RPMI8226 (cell line): ENCODE measurements around the gene MAL.

ENCODE experiments used
- DNase-seq: peaks from one replicate; pipeline ENCODE4 v3.0.0-alpha.2; 2015

MAL gene

DNA sequence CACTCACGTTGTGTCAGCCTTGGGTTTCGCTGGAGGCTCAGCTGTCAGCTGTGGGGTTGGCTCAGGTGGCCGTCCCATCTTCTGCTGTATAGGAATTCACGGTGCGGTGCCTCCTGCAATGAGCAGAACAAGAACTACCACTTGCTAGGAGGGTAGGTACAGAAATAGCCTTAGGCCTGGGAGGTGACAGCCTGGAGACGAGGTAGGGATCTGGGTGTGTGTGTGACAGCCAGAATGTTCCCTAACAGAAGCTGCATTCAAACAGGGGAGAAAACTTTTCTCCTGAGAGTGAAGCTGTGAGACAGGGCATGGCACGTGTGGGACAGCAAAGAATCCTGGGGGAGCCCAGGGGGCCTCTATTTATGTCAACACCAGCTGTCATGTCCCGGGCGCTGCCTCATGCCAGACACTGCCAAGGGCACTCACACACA, 8.4 kb upstream of the MAL start:
- DNase-seq, result no peak

DNA sequence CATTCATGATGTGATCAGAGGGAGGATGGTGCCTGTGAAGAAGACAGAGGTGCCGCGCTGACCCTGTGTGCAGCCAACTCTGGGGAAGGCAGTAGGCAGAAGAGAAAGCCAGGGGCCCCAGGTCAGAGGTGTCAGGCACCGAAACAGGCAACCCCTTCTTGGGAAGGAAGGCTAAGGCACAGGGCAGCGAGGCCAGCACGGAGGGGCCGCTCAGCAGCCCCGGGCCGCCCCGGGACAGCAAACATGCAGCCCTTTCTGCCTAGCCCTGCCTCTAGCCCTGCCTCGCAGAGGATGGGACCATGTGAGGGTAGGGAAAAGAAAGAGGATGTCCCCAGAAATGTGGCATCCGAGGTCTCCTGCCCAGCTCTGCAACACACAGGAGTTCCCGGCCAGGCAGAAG, 7.7 kb upstream of the MAL start:
- no peak for DNase-seq

DNA sequence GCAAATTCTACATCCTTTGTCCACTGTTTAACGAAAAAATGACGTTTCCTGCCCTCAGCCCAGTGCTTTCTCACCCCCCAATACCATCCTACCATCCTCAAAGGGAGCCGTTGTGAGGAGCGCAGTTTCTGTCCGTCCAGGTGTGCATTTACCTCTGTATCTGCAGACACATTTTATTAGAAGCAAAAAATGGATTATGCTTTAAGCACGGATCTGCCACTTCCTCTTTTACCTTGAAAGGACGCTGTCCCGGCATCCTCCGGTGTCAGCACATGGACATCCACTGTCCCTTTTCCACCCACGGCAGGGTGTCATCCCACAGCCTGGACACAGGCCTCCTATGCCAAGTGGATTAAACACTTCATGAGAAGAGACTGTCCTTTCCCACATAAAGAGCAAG, 7.2 kb upstream of the MAL start:
- DNase-seq, result peak; percentile 68

DNA sequence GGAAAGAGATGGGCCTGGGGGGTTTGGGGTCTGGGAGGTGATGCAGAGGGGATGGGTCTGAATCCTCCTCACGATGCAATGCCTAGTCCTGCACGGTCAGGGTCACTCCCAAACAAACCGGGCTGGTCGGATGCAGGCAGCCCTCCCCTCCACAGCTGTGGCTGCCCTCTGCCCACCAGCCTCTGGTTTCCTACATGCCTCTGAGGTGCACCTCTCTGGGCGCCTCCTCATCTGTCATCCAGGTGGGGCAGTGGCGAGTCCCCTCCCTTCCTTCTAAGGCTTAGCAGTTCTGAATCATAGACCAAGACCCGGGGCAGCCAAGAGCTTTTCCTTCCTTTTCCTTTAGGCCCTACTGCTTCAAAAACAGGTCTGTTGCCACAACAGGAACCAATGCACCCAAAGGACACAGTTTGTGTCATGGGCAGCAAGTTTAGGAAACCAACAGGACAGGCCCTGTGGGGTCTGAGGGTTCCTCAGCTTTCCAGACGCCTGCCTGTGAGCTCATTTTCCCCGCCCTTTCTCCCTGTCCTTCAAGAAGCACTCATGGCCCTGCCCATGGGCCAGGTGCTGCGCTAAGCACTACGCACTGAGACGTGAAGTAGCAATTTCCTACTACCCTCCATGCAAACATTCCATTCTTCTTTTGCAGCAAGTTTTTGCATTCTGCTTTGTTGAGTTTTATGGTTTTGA, 6.5 kb upstream of the MAL start:
- peak; percentile 78 for DNase-seq

DNA sequence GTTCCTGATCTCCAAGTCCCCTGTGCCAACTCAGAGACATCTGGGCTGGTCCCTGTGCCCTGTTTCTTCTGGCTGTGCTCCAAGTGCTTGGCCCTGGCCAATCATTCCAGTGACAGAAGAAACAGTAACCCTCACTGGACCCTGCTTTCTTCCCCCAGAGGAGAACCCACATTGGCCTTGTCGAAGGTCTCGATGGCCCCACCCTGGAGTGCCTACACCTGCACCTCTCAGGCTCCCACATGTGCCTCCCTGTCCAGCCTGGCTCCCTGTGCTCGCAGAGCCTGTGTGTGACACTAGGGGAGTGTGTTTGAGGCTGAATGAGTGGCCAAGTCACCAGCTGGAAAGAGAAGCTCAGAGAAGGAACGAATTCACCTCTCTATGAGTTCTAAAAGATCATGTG, 5.9 kb upstream of the MAL start:
- peak; percentile 81 for DNase-seq

DNA sequence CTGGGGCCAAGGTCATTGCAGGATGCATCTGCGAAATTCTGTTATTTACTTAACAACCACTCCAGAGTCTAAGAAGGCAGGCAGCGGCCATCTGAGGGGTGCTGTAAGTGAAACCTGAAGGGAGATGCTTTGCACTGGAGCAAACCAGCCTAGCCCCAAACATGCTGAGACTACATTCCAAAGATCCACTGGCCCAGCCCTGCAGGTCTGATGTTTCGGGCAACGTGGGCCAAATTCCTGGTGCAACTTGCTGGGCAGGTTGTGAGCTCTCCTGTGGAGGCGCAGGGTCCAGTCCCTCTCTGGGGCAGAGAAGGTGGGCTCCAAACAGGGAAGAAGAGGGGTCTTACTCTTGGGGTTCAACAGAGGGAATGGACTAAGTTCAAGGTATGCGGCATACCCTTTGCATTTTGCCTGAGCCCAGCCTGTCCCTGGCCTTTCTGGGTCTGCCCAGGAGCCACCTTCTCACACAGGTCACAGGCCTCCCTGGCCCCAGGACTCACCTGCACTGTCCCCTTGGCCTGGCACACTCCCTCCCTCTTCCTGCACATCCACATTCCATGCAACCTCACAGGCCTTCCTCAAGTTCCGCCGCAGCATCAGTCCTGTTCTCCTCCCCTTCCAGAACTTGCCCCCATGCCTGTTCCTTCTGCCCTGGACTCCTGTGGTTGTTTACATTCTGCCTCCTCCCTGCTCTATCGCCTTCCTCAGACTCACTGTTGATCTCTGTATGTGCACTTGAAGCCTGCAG, 5.1 kb upstream of the MAL start:
- DNase-seq, result no peak

DNA sequence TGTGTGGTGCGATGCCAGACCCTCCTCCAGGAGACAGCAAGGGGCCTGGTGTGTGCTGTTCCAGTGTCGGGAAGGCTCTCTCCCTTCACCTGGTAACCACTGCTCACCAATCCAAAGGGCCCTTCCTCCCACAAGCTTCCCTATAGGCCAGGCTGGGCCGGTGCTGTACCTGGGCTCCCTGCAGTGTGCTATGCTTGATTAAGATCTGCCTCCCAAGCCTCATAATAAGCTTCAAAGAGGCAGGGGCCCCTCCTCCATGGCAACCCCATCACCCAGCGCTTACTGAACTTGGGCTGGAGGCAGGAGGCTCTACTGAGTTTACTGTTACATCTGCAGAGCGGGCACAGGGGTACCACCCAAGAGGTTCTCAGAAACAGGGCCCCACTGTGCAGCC, 4.5 kb upstream of the MAL start:
- DNase-seq, result no peak

DNA sequence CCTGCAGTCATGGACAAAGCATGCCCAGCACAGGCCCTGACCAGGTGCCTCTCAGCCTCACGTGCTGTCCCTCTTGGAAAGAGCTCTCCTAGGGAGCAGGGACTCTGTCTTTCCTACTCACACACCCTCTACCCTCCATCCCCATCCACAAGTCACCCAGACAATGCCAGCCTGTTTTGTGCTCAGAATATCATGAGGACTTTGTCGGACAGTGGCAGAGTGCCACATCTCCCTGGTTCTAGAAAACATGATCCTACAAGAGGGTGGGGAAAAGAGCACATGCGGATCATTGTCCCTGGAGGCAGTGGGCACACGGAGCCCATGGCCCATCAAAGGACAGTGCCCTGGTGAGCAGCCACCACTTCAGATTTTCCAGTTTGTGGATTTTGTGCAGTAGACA, 3.7 kb upstream of the MAL start:
- no peak for DNase-seq

DNA sequence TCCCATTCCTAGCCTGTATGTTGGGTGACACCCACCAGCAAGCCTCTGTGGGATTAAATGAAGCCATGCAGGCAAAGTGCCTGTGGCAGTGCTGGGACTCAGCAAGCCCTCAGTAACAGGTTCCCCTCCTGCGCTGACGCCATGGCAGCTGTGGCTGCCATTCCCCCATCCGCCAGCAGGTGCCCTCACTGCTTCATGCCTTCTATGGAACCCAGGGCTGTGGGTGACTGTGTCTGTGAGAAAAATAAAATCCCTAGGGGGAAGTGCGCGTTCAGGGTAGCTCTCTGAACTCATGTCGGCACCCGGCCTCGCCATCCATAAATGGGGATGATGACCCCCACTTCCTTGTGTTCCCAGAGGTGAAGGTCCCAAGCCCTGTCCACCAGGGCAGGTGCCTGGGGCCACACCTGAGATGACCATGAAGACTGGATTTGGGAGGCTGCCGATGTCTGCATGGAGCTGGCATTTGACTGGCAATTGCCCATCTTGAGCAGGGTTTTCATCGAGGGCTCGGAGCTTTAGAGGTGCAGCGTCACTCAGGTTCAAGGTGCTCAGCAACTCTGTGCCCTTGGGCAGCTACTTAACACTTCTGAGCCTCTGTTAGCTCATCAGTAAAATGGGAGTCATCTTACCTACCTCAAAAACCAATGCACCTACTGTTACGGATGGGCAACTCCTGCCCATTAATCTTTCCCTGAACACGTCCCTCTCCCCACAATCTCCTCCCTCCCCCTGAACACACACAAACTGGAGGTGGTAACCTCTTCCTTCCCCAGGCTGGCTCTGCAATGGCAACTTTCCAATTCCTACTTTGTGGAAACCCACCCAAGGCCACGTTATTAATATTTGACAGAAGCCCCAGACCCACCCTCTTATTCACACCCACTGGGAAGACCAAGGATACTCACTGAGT, 2.9 kb upstream of the MAL start:
- DNase-seq, result peak; percentile 87

DNA sequence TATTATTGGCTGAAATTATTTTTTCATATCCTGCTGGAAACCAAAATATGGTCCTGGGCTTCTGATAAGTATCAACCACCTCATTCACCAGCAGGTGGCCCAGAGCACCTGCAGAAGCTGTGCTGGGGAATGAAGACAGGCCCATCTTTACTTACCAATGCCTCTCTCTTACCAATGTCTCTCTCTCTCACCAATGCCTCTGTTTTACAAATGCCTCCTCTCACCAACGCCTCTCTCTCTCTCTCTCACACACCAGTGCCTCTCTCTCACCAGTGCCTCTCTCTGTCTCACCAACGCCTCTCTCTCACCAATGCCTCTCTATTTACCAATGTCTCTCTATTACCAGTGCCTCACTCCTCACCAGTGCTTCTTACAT, 2.3 kb upstream of the MAL start:
- DNase-seq, result peak; percentile 84

DNA sequence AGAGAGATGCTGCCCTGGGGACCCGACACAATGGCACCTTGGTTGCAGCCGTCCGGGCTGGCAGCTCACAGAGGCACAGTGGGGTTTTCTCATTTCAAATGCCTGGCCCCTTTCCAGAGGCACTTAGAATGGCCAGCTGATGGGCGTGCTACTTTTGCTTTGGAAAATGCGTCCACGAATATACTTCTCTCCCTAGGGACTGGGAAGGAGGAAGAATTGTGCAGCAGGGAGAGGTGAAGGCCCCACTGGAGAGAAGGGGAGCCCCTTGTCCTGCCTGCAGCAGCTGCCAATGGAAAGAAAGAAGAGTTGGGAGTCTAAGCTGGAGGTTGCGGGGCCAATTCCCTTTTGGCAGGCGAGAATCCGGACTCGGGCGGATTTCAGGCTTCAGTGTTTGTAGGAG, 1.1 kb upstream of the MAL start:
- DNase-seq, result no peak

DNA sequence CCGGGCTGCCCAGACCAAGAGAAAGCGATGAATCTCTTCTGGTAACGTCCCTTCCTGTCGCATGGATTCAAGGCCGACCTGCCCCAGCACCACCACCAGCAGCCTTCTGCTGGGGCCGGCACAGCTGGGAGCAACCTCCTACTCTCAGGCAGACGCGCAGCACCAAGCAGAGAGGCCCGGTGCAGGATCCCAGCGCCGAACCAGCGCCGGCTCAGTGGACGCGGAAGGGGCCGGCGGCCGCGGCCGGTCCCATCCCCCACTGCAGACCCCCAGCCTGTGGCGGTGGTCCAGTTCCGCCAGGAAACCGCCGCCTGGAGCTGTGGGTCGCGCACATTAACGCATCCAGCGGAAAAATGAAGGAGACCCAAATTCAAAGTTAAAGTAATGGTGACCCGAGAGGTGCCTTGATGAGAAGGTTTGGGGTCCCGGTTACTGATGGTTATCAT, 525 bp upstream of the MAL start:
- no peak for DNase-seq

DNA sequence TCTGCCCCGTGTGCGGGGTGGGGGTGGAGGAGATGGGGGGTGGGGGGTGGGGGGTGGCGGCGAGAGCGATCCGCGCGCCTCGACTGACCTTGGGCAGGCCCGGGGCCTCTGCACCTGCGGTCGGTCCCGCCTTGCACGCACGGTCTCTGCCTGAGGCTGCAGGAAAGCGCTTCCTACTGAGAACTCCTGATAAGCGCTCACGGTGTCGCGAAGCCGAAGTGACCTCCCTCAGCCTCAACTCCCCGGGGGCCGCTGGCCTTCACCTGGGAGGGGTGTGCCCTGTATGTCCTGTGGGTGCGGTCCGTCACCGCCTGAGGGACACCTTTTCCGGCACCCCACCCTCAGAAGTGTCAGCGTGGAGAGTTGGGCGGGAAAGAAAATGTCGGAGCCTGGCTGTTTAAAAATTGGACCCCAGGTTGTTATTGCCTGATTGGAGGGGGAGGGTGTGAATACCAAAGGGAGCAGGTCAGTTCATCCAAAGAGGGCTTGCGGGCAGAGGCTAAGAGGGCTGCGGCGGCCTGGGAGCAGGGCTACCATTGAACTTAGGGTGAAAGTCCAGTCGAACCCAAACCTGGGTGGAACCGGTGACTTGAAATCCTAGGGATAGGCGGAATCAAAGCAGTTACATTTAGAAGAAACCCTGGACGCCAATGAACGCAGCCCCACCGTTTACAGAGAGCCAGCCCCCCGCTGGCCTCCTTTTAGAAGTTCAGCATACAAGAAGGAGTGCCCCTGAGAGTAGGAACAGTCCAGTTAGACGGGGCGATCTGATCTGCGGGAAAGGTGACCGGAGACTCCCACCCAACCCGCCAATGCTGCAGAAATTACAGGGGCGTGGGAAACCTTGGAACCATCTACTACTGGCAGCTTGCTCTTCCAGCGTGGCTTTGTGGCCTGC, 1.2 kb downstream of the MAL start:
- DNase-seq, result peak; percentile 66

DNA sequence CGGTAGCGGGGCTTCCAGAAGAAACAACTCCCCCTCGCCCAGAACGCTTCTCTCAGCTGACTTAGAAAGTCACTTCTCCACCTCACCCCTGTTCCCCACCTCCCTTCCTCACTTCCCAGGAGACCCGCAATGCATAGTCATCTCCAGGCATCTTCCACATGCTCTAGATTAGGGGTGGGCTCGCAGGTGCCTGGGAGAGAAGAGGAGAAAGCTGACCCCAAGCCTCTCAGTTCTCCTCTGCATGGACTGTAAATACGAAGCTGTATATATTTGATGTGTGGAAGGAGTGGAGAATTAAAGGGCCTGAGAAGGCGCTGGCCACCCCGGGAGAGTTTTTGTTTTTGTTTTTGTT, 1.8 kb downstream of the MAL start:
- no peak for DNase-seq

DNA sequence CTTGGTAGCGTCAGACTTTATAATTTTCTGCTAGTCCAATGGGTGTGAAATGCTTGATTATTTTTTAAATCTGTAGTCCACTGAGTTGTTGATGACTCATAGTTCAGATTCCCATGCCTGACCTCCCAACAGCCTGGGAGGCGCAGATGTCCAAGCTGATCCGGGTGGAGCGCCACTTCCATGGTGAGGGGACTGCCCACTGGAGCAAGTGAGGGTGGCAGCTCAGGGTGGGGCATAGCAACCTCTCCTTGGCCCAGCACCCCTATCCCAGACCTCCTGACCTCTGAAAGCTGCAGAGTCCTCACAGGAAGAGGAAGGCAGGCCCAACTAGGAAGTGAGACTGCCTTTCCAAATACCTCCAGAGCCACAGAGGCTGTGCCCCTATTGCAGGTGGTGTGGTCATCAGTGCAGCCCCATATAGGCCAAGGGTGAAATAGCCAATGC, 4.4 kb downstream of the MAL start:
- peak; percentile 22 for DNase-seq

DNA sequence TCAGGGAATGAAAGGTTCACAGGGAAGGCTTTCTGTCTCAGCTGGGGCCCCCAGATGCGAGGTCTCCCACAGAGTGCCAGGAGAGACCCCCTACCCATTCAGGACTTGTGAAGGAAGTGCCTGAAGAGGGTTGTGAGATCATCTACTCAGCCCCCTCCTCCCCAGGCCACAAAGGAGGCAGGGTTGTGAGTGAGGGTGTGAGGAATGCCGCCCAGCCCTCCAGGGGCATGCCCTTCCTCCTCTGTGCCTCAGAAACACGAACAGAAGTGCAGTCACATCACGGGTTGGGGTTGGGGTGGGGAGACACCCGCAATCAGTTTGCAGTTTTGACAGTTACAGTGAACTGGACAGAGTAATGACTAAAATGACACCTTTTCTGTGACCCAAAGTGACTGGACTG, 5.0 kb downstream of the MAL start:
- DNase-seq, result no peak

DNA sequence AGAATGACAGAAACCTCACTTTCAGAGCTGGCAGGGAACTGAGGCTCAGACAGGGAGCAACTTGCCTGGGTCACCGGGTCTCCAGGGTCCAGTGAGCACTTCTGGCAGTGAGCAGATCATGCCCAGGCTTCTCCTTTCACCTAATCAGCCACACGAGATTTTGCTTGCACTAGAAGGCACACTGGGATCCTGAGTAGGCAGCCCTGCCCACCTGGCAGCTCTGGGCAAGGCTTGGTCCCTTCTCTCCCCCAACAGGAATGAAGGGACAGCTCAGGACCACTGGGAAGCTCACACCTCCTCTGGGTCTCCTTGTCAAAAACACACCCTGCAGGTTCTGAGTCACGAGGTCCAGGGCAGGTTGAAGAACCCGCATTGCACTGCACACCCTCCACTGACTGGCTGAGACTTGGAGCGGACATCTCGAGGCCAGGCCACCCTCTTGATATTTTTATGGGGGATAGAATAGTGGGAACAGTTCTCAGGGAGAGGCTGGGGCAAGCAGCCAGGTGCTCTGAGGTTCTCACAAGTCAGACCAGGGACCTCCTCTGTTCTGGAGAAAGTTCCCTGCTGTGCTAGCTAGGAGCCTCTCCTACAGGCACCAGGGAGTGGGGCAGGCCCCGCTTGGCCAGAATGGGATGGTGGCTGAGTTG, 5.7 kb downstream of the MAL start:
- no peak for DNase-seq

DNA sequence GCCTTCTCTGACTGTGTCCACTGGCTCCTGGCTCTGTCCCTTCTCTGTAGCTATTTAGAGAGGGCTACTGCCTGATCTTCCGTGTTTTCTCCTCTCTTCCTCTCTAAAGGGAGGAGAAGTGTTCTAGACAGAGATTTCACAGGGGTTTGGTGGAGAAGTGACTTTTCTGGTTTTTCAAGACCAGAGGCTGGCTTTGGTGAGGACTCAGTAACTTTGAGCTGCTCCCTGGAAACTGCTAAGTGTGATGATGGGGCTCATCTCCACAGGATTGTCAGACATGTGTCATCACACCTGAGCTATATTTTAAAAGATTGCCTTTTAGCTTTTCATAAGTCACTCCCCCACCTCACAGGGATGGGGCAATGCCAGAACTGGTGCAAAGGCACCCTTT, 6.2 kb downstream of the MAL start:
- DNase-seq, result no peak

DNA sequence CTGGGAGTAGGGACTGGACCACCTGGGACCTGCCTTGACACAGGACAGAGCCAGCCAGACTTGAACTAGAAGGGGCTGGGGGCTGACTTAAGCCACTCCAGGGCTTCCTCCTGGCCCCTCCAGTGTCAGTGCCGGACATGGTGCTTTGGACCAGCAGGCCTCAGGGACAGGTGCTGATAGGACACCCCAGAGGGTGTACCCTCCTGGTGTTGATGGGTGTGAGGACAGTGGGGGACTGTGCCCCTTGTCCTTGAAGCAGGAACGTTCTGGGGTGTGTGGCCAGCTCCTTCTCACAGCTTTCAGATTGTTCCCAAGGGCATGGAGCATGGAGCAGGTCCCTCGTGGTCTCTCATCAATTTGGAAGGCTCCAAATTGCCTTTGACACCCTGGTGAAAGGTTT, 6.8 kb downstream of the MAL start:
- no peak for DNase-seq

DNA sequence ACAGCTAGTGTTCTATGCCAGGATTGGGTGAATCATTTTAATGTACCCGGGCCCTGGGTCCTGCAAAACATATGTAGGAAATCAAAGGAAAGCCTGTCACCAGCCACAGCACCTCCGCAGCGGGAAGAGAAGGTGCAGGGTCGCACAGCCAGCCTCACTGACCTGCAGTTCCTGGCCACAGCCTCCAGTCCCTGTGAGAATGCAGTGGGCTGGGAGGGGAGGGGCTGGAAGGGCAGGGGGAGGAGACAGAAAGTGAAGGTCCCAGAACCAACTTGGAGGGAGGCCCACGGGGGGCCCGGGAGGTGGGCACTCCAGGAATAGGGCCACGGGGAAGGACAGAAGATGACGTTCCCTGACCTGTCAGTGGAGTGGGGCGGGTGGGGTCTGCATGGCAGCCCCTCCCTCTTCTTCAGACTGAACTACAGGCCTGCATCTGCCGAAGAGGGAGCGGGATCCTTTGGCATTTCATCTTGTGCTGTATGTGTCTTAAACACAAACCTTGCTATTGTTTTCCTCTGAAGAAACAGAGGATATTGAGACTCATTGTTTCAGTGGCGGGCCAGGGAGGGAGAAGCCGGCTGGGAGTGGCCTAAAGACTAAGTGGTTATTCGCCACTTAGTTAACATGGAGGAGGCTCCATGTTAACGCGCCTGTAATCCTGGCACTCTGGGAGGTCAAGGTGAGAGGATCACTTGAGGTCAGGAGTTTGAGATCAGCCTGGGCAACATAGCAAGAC, 7.5 kb downstream of the MAL start:
- DNase-seq, result no peak

DNA sequence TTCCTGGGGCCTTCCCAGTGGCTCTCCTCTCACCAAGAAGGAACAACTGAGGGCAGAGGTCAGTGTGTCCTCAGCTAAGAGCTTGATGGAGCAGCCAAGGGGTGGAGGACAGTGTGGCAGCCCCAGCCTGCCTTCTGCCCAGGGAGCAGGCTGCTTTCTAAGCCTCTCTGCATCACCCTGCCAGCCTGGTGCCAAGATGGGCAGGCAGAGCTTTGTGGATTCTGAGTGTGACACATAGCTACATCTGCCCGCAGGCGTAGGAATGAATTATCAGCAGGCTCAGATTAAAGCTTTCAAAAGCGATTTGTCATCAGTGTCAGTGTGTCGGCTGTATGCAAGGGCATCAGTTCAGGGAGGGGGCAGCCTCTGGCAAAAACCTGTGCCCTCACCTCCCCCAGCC, 8.7 kb downstream of the MAL start:
- peak; percentile 68 for DNase-seq
